Transverse colon (tissue), 4 donors: ENCODE results near the gene SIK3. TPM values are rescaled to one million over a fixed set of nuclear protein-coding genes. Genes with fewer than 3 reads are reported as not detected.

Source experiments
- DNase-seq: peaks from one replicate; pipeline ENCODE4 v3.0.0-alpha.2; 2019
- H3K27ac ChIP-seq, 4 donors: fragments of 200-600 bp; sonication (generic); 2 replicates each; pipeline ENCODE4 v1.5.1; 2016 to 2018; ENCODE audit warnings: inconsistent platforms in 4 of 4
- H3K27me3 ChIP-seq: fragments of 200-600 bp; sonication (generic); 2 replicates; pipeline ENCODE4 v1.5.1; 2017; ENCODE audit warnings: inconsistent platforms
- H3K36me3 ChIP-seq, 4 donors: fragments of 200-600 bp; sonication (generic); 2 replicates each; pipeline ENCODE4 v1.5.1; 2017 to 2019; ENCODE audit warnings: inconsistent platforms in 4 of 4
- H3K4me1 ChIP-seq, 4 donors: fragments of 200-600 bp; sonication (generic); 2 replicates each; pipeline ENCODE4 v1.5.1; 2017 to 2020; ENCODE audit warnings: inconsistent platforms in 4 of 4
- H3K4me3 ChIP-seq, 4 donors: fragments of 200-600 bp; sonication (generic); 1 replicate in 1 of 4; 2 replicates in 3 of 4; pipeline versions ENCODE4 v1.5.1 to v1.6.1; 2017 to 2019; ENCODE audit warnings: inconsistent platforms in 4 of 4
- H3K9me3 ChIP-seq, 2 donors: fragments of 200-600 bp; sonication (generic); 2 replicates each; pipeline ENCODE4 v1.5.1; 2017 to 2019; ENCODE audit warnings: inconsistent platforms in 2 of 2
- EP300 ChIP-seq: sonication (generic); formaldehyde crosslinking; IDR thresholded peaks from one replicate; pipeline ENCODE4 v1.6.1; 2017; ENCODE audit warnings: antibody characterized with exemption, low read depth
- POLR2A ChIP-seq: fragments of 450-650 bp; IDR thresholded peaks from one replicate; pipeline ENCODE4 v1.6.1; 2016; ENCODE audit warnings: antibody characterized with exemption, mild to moderate bottlenecking, moderate library complexity
- POLR2AphosphoS5 ChIP-seq, 3 donors: sonication (generic); formaldehyde crosslinking; IDR thresholded peaks; one replicate each; pipeline ENCODE4 v1.6.1; 2016; ENCODE audit warnings: antibody characterized with exemption in 3 of 3
- WGBS, 2 donors: methylation state at CpG; one replicate each; pipeline ENCODE4 v1.1.5; 2018; ENCODE audit warnings: low coverage in 1 of 2; 5-methylcytosine and 5-hydroxymethylcytosine counted together
- in situ Hi-C, 4 donors: fragments of 200-750 bp; cut with MboI; loops; one replicate each; pipeline versions ENCODE4 v1.15.0 to v1.15.1; 2017; ENCODE audit warnings: low sequenced_read_pairs in 3 of 4, low pct_ligation_motif_present in 1 of 4, low pct_unique_long_range_greater_than_20kb in 1 of 4
- intact Hi-C: fragments of 100-400 bp; cut with DNase I; formaldehyde crosslinking; loops from one replicate; pipeline ENCODE4 v1.15.1; 2023; ENCODE audit warnings: low total_unique reads
- total RNA-seq, 4 donors: library from RNA; depleted of rRNA; stranded (reverse); fragments of >200 nt; gene quantifications; one replicate each; pipeline ENCODE4 v1.1.0, GENCODE V29; 2016
- TF ChIP-seq, protein P1 (sequence below), 5 experiments: fragments of 200-600 bp in 3 of 5; fragments of 450-650 bp in 2 of 5; sonication (generic) in 3 of 5; IDR thresholded peaks; 1 replicate in 2 of 5; 2 replicates in 3 of 5; pipeline ENCODE4 v1.5.1; 2016 to 2017; ENCODE audit warnings: antibody characterized with exemption in 5 of 5, inconsistent platforms in 3 of 5, mild to moderate bottlenecking in 2 of 5, moderate library complexity in 1 of 5

SIK3 gene
- total RNA-seq, 4 donors from 2014 or later: 35.6 to 68.6 (median 38.9) TPM

DNA sequence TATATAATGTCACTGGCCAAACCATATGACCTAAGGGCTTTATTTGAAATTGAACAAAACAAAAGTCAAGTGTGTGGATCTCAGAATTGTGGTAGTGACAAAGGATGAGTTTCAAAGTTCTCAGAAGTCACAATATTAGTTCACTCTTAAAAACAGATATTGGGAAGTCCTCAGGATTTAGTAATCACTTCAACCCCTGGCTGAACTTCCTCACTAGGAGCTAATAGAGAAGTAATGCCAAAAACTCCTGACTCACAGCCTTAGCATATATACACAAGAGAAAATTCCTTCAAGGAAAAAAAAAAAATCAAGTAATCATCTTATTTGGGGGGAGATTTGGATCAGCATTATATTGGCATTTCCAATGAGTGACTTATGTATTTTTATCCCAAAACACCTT is 185.2 kb downstream of the SIK3 start:
- H3K9me3 ChIP-seq: no peaks in the 10 kb centered on the region
- DNase-seq: no peak
- H3K27me3 ChIP-seq: no peaks in the 10 kb centered on the region
- peaks cover 0 to 22% (median 3%) of the 10 kb centered on the region in 4 donors for H3K4me1 ChIP-seq
- H3K27ac ChIP-seq: peak overlapping the region in 1 of 4 donors; percentile 5
- no peak overlapping the region for H3K4me3 ChIP-seq
- TF ChIP-seq POLR2AphosphoS5 (IDR thresholded peaks at IDR 0.05) (no peak), EP300 (no peak), POLR2A (no peak)
- TF ChIP-seq, protein P1, sequence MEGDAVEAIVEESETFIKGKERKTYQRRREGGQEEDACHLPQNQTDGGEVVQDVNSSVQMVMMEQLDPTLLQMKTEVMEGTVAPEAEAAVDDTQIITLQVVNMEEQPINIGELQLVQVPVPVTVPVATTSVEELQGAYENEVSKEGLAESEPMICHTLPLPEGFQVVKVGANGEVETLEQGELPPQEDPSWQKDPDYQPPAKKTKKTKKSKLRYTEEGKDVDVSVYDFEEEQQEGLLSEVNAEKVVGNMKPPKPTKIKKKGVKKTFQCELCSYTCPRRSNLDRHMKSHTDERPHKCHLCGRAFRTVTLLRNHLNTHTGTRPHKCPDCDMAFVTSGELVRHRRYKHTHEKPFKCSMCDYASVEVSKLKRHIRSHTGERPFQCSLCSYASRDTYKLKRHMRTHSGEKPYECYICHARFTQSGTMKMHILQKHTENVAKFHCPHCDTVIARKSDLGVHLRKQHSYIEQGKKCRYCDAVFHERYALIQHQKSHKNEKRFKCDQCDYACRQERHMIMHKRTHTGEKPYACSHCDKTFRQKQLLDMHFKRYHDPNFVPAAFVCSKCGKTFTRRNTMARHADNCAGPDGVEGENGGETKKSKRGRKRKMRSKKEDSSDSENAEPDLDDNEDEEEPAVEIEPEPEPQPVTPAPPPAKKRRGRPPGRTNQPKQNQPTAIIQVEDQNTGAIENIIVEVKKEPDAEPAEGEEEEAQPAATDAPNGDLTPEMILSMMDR (IDR thresholded peaks at IDR 0.05): no peak
- in situ Hi-C loops (no loop called here), intact Hi-C loops (no loop called here)
- H3K36me3 ChIP-seq: no peaks in the 10 kb centered on the region

DNA sequence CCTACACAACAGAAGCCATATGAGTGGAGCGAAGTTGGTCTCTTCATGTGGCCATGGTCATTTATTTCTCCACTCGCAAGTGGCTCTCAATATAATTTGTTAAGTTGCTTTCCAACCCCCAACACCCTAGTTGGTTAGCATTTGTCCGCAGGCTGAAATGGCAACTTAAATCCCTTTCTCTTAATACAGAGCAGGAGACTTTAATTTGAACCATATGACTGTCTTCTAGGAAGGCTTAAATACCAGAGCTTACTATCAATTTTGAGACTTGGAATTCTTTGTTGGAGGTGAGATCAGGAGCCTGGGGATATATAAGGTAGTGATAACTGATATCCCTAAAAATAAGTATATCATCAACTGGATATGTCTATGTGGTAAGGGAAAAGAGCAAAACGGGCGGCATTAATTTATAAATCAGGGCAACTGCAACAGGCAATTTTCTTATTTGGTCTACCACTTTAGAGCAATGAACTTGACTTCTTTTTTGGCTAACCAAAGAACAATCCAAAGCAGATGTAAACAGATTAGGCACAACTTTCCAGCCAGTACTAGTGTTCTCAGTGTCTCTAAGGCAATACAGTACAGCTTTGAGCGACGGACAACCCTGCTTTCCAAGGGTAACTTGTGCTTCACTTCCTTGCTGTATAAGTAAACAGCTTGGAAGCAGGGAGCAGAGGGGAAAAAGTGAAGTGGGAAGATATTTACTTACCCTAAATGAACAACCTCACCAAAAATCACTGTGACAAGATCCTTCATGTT is 186.1 kb downstream of the SIK3 start:
- in situ Hi-C loops: no loop called here
- WGBS, 2 donors: 95 to 100% methylated on average over 3 to 7 of the region's 7 CpGs
- TF ChIP-seq POLR2AphosphoS5 (IDR thresholded peaks at IDR 0.05) (no peak), EP300 (no peak), POLR2A (no peak)
- TF ChIP-seq, protein P1 (IDR thresholded peaks at IDR 0.05): no peak
- H3K36me3 ChIP-seq: no peaks in the 10 kb centered on the region
- no peak for DNase-seq
- intact Hi-C loops: no loop called here
- H3K27ac ChIP-seq: peak overlapping the region in 1 of 4 donors; percentile 5
- no peaks in the 10 kb centered on the region for H3K27me3 ChIP-seq
- H3K4me3 ChIP-seq: no peak overlapping the region
- no peaks in the 10 kb centered on the region for H3K9me3 ChIP-seq
- peaks cover 0 to 22% (median 3%) of the 10 kb centered on the region in 4 donors for H3K4me1 ChIP-seq

DNA sequence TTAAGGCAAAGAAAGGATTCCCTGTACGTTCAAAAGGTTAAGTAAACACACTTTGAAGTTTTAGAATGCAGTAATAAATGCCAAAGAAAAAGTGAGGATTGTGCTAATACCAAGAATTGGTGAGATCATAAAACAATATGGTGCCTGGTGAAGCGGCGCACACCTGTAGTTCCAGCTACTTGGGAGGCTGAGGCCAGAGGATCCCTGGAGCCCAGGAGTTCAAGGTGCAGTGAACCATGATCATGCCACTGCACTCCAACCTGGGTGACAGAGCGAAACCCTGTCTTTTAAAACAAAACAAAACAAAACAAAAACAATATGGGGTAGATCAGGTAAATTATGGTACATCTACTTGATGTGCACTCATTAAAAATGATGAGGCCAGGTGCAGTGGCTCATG is 187.4 kb downstream of the SIK3 start:
- intact Hi-C loops (no loop called here), in situ Hi-C loops (no loop called here)
- Histone ChIP-seq H3K27ac (peak overlapping the region in 1 of 4 donors; percentile 24), H3K36me3 (no peaks in the 10 kb centered on the region), H3K9me3 (no peaks in the 10 kb centered on the region), H3K27me3 (no peaks in the 10 kb centered on the region), H3K4me3 (no peak overlapping the region), H3K4me1 (peaks cover 0 to 22% (median 3%) of the 10 kb centered on the region in 4 donors)
- 78 to 84% methylated on average over 4 of the region's 4 CpGs for WGBS, 2 donors
- no peak for TF ChIP-seq POLR2AphosphoS5 (IDR thresholded peaks at IDR 0.05)
- no peak for TF ChIP-seq POLR2A
- TF ChIP-seq, protein P1 (IDR thresholded peaks at IDR 0.05): no peak
- no peak for TF ChIP-seq EP300
- no peak for DNase-seq

DNA sequence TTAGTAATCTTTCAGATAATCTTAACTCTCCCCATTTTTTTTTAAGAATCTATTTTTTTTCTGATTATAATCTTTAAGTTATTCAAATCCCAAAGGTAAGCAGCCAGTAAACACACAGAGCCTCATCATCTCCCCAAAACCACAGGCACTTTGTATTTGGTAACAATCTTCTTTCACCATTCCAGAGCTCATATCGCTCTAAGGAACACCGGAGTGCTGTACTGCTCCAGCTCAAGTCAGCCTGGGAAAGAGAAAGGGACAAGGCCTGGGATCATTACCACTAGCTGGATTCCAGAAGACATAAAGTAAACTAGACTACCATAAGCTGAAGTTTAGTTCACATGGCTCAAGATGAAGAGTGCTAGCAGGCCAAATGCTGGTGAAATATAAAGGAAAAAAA is 187.8 kb downstream of the SIK3 start:
- intact Hi-C loops: no loop called here
- H3K4me3 ChIP-seq: no peak overlapping the region
- no peaks in the 10 kb centered on the region for H3K27me3 ChIP-seq
- 76 to 83% methylated on average over 2 of the region's 2 CpGs for WGBS, 2 donors
- H3K27ac ChIP-seq: peak overlapping the region in 1 of 4 donors; percentile 24
- in situ Hi-C loops: no loop called here
- peaks cover 0 to 22% (median 3%) of the 10 kb centered on the region in 4 donors for H3K4me1 ChIP-seq
- H3K9me3 ChIP-seq: no peaks in the 10 kb centered on the region
- no peak for DNase-seq
- TF ChIP-seq POLR2AphosphoS5 (IDR thresholded peaks at IDR 0.05) (no peak), POLR2A (no peak), EP300 (no peak)
- TF ChIP-seq, protein P1 (IDR thresholded peaks at IDR 0.05): no peak
- no peaks in the 10 kb centered on the region for H3K36me3 ChIP-seq
